WTC11 (cell line): ENCODE results near the gene ZNF488.

Experiments
- ATF1 ChIP-seq: sonication (generic); formaldehyde crosslinking; IDR thresholded peaks from 2 replicates; pipeline ENCODE4 v1.8.1; 2023; ENCODE audit warnings: mild to moderate bottlenecking, moderate library complexity, missing genetic modification reagents
- CREM ChIP-seq: sonication (generic); formaldehyde crosslinking; IDR thresholded peaks from 2 replicates; pipeline ENCODE4 v1.8.1; 2022; ENCODE audit warnings: mild to moderate bottlenecking, missing genetic modification reagents, moderate library complexity
- FOXP1 ChIP-seq: sonication (generic); formaldehyde crosslinking; IDR thresholded peaks from 2 replicates; pipeline ENCODE4 v1.8.0; 2022; ENCODE audit warnings: missing genetic modification reagents, mild to moderate bottlenecking, moderate library complexity, borderline replicate concordance
- MAX ChIP-seq: sonication (generic); formaldehyde crosslinking; IDR thresholded peaks from 2 replicates; pipeline ENCODE4 v1.8.0; 2022; ENCODE audit warnings: mild to moderate bottlenecking, missing genetic modification reagents
- MLX ChIP-seq: sonication (generic); formaldehyde crosslinking; IDR thresholded peaks from 2 replicates; pipeline ENCODE4 v1.8.1; 2023; ENCODE audit warnings: mild to moderate bottlenecking, missing genetic modification reagents, moderate library complexity
- PREB ChIP-seq: sonication (generic); formaldehyde crosslinking; IDR thresholded peaks from 2 replicates; pipeline ENCODE4 v1.8.1; 2022; ENCODE audit warnings: mild to moderate bottlenecking, missing genetic modification reagents, moderate library complexity, borderline replicate concordance
- TEAD4 ChIP-seq: sonication (generic); formaldehyde crosslinking; IDR thresholded peaks from 2 replicates; pipeline ENCODE4 v1.8.0; 2022; ENCODE audit warnings: mild to moderate bottlenecking, missing genetic modification reagents
- ZNF263 ChIP-seq: sonication (generic); formaldehyde crosslinking; IDR thresholded peaks from 2 replicates; pipeline ENCODE4 v1.8.1; 2022; ENCODE audit warnings: low read depth, mild to moderate bottlenecking, moderate library complexity, missing genetic modification reagents
- TF ChIP-seq, protein P1 (sequence below): fragments of 200-600 bp; IDR thresholded peaks from 2 replicates; pipeline ENCODE4 v1.8.0; 2022; ENCODE audit warnings: antibody characterized with exemption

- TF ChIP-seq ZNF263 (CRISPR knock-in tag) (no peak), PREB (CRISPR knock-in tag) (no peak), ATF1 (CRISPR knock-in tag) (no peak), CREM (CRISPR knock-in tag) (no peak), MAX (CRISPR knock-in tag) (no peak), MLX (no peak), TEAD4 (CRISPR knock-in tag) (no peak), FOXP1 (no peak)
- TF ChIP-seq, protein P1, sequence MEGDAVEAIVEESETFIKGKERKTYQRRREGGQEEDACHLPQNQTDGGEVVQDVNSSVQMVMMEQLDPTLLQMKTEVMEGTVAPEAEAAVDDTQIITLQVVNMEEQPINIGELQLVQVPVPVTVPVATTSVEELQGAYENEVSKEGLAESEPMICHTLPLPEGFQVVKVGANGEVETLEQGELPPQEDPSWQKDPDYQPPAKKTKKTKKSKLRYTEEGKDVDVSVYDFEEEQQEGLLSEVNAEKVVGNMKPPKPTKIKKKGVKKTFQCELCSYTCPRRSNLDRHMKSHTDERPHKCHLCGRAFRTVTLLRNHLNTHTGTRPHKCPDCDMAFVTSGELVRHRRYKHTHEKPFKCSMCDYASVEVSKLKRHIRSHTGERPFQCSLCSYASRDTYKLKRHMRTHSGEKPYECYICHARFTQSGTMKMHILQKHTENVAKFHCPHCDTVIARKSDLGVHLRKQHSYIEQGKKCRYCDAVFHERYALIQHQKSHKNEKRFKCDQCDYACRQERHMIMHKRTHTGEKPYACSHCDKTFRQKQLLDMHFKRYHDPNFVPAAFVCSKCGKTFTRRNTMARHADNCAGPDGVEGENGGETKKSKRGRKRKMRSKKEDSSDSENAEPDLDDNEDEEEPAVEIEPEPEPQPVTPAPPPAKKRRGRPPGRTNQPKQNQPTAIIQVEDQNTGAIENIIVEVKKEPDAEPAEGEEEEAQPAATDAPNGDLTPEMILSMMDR = no peak
These were observed 22.4 kb upstream of the ZNF488 start for GRCh38 chr10:47406548-47406869.
